GM12891 (cell line): ENCODE data around the gene TRPM3.

ENCODE experiments used
- DNase-seq: peaks from one replicate; pipeline ENCODE4 v3.0.0; 2011; ENCODE audit warnings: low spot score; ENCODE audit not compliant: insufficient read length
- FAIRE-seq: peaks from 2 replicates; lab custom pipeline; 2011; peaks lifted over from hg19 to GRCh38; lab: Jason Lieb, UNC
- PAX5 ChIP-seq: IDR thresholded peaks from 2 replicates; pipeline ENCODE4 v1.6.1; 2011; ENCODE audit warnings: low read length, moderate library complexity, mild to moderate bottlenecking; ENCODE audit not compliant: insufficient read depth, severe bottlenecking
- POLR2A ChIP-seq: IDR thresholded peaks from 2 replicates; pipeline ENCODE4 v1.6.1; 2011; ENCODE audit warnings: low read depth, low read length, control low read depth
- POLR2AphosphoS5 ChIP-seq: IDR thresholded peaks from 2 replicates; pipeline ENCODE4 v1.6.1; 2011; ENCODE audit warnings: low read depth, low read length, control low read depth
- POU2F2 ChIP-seq: IDR thresholded peaks from 2 replicates; pipeline ENCODE4 v1.6.1; 2011; ENCODE audit warnings: low read depth, mild to moderate bottlenecking, control low read depth, low read length, moderate library complexity
- SPI1 ChIP-seq: IDR thresholded peaks from 2 replicates; pipeline ENCODE4 v1.6.1; 2011; ENCODE audit warnings: low read depth, low read length, control low read depth
- TAF1 ChIP-seq: IDR thresholded peaks from 2 replicates; pipeline ENCODE4 v1.6.1; 2011; ENCODE audit warnings: low read depth, low read length, control low read depth

The TRPM3 gene

GRCh38 chr9:70539001-70539400 lies 582.4 kb downstream of the TRPM3 start:
- no peak for TF ChIP-seq POLR2A
- no peak for TF ChIP-seq POU2F2
- TF ChIP-seq TAF1 = no peak
- TF ChIP-seq PAX5 = no peak
- no peak for TF ChIP-seq POLR2AphosphoS5
- TF ChIP-seq SPI1 = no peak
- DNase-seq (no peak), FAIRE-seq (no peak)

- FAIRE-seq (no peak), DNase-seq (no peak)
- TF ChIP-seq SPI1 = no peak
- TF ChIP-seq POU2F2 = no peak
- no peak for TF ChIP-seq TAF1
- TF ChIP-seq POLR2AphosphoS5 = no peak
- no peak for TF ChIP-seq POLR2A
- no peak for TF ChIP-seq PAX5
Observed at GRCh38 chr9:70537084-70537483, 584.3 kb downstream of the TRPM3 start.

DNA sequence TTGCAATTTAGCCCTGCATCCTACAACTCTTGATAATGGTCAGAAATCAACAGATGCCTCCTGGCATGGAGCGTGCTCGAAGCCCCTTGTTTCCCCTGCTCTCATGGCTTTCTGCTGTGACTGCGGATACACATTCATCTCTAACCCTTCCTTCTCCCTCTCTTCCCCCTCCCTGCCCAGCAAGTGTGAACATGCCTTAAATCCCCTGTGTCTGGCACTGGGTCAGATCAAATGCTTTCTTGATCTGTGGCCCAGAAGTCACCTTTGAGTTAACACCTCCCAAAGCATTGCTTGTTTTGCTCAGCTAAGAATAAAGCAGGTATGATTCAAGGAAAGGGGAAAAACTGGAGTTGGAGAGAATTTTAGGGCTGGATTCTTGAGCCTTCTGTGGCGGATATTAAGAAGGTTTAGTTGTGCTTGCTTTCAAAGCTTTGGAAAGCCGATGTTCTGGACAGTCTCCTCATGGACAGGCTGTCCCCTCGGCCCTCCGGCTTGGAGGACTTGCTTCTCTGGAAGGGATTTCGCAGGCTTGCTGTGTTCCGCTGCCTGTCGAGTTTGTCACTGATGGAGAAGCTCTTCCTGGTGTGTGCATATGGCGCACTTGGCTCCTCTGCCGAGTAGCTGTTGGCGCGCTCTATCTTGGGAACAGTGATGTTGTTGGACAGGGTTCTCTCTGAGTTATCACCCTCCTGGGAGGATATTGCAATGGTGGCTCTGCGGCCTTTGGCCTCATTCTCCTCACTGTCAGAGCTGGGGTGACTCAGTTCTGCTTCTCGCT lies 585.7 kb downstream of the TRPM3 start:
- DNase-seq = no peak
- TF ChIP-seq SPI1 = no peak
- TF ChIP-seq POLR2AphosphoS5 = no peak
- no peak for TF ChIP-seq TAF1
- FAIRE-seq = no peak

GRCh38 chr9:70534471-70534870 lies 587.0 kb downstream of the TRPM3 start:
- FAIRE-seq = no peak

GRCh38 chr9:70534061-70534460 lies 587.4 kb downstream of the TRPM3 start:
- no peak for DNase-seq
- no peak for FAIRE-seq
- TF ChIP-seq POLR2AphosphoS5 = no peak
- no peak for TF ChIP-seq POLR2A
- TF ChIP-seq TAF1 = no peak
- TF ChIP-seq POU2F2 = no peak
- TF ChIP-seq PAX5 = no peak
- no peak for TF ChIP-seq SPI1

More at GRCh38 chr9:70534471-70534870, 587.0 kb downstream of the TRPM3 start:
- no peak for DNase-seq
- TF ChIP-seq TAF1 = no peak
- TF ChIP-seq PAX5 = no peak
- no peak for TF ChIP-seq POLR2AphosphoS5
- no peak for TF ChIP-seq POLR2A
- no peak for TF ChIP-seq POU2F2
- TF ChIP-seq SPI1 = no peak

GRCh38 chr9:70533492-70533891 lies 587.9 kb downstream of the TRPM3 start:
- no peak for DNase-seq
- FAIRE-seq = no peak
- TF ChIP-seq POLR2A (no peak), SPI1 (no peak), POU2F2 (no peak), TAF1 (no peak), PAX5 (no peak), POLR2AphosphoS5 (no peak)

GRCh38 chr9:70532716-70533115 lies 588.7 kb downstream of the TRPM3 start:
- FAIRE-seq (no peak), DNase-seq (no peak)
- TF ChIP-seq POLR2AphosphoS5 = no peak
- TF ChIP-seq TAF1 = no peak
- no peak for TF ChIP-seq PAX5
- no peak for TF ChIP-seq SPI1

DNA sequence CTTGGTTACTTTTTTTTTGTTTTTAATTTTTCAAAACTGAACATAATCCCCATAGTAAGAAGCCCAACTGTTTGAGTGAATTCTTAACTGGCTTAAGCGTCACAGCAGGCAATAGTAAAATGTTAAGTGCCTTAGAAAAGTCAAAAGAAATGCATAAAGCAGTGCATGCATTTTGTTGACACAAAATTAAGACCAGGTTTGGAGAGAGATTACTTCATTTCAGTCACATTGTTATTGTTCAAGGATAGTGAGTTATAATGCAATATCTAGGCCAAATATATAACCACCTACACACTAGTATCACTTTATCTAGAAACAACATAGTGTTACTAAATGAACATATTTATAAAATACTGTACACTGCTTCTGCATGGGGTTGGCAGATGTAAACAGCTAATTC lies 590.1 kb downstream of the TRPM3 start:
- FAIRE-seq (no peak), DNase-seq (no peak)
- no peak for TF ChIP-seq PAX5
- TF ChIP-seq POLR2A = no peak
- no peak for TF ChIP-seq TAF1
- no peak for TF ChIP-seq POU2F2
- TF ChIP-seq POLR2AphosphoS5 = no peak
- TF ChIP-seq SPI1 = no peak

DNA sequence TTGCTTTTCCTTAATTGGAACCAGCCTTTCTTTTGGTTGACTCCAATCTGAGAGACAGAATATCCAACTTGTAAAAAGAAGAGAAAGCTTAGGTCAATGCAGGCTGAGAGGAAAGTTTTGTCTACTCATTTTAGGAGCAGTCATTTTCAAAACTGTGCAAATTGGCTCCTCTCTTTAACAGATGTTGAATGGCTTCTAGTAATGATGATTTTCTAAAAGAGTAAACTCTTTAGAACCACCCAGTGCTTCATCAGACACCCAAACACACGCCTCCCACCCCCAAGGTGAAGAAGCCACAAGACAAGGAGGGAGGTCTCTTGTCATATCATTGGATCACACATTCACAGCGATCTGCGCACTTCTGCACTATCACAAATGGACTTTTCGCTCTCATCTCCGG lies 590.7 kb downstream of the TRPM3 start:
- DNase-seq (no peak), FAIRE-seq (no peak)
- TF ChIP-seq POLR2AphosphoS5 (no peak), POLR2A (no peak), TAF1 (no peak)

DNA sequence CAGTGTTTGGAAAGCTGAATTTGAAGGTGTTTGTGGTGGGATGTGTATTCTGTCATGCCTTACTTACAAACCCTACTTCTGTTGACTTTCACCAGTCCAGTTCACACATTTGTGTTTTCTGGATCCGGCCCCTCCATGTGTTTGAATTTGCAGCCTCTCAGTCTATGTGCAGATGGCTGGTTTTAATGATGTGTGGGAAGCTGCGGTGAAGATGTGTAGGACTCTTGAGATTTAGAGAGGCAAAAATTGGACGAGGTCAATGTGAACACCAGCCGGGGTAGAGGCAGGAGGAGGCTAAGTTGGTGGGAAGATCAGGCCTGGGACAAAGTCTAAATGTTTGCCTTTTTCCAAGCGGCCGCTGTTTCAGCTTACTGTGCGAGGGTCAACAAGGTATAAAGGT lies 591.6 kb downstream of the TRPM3 start:
- no peak for TF ChIP-seq TAF1
- TF ChIP-seq SPI1 = no peak
- TF ChIP-seq POLR2AphosphoS5 = no peak
- no peak for TF ChIP-seq POLR2A
- no peak for TF ChIP-seq PAX5
- no peak for TF ChIP-seq POU2F2
- no peak for FAIRE-seq
- no peak for DNase-seq
